HL-60 (cell line): ENCODE results near the gene RARRES1.
A peak's percentile ranks its signal among the peaks of the same experiment; 100 is the strongest.

Experiments used
- DNase-seq, 2 experiments: peaks; one replicate each; pipeline ENCODE4 v3.0.0-alpha.2; 2010 to 2020; ENCODE audit warnings: low read depth in 1 of 2, low spot score in 1 of 2
- H3K27ac ChIP-seq: fragments of 250-450 bp; sonication (Bioruptor Pico); replicated peaks from 2 replicates; pipeline ENCODE4 v1.5.1; 2020; ENCODE audit warnings: mild to moderate bottlenecking, moderate library complexity
- H3K27me3 ChIP-seq: fragments of 250-450 bp; sonication (Bioruptor Pico); 2 replicates; pipeline ENCODE4 v1.5.1; 2021; ENCODE audit warnings: mild to moderate bottlenecking, moderate library complexity; ENCODE audit not compliant: insufficient read depth, poor library complexity, severe bottlenecking
- H3K4me3 ChIP-seq: replicated peaks from 2 replicates; pipeline ENCODE4 v1.5.1; 2011; ENCODE audit warnings: mild to moderate bottlenecking, control low read depth, low read length; ENCODE audit not compliant: insufficient read depth
- CTCF ChIP-seq: IDR thresholded peaks from one replicate; pipeline ENCODE4 v1.5.1; 2011; ENCODE audit warnings: low read length, control low read depth, inconsistent platforms; ENCODE audit not compliant: insufficient read depth
- GABPA ChIP-seq: IDR thresholded peaks from 2 replicates; pipeline ENCODE4 v1.6.1; 2012; ENCODE audit warnings: low read depth
- POLR2AphosphoS5 ChIP-seq: IDR thresholded peaks from 2 replicates; pipeline ENCODE4 v1.6.1; 2012; ENCODE audit warnings: low read depth
- SPI1 ChIP-seq: IDR thresholded peaks from 2 replicates; pipeline ENCODE4 v1.6.1; 2012; ENCODE audit warnings: low read depth, mild to moderate bottlenecking, borderline replicate concordance
- TF ChIP-seq, protein P1 (sequence below): IDR thresholded peaks from 2 replicates; pipeline ENCODE4 v1.6.1; 2012; ENCODE audit warnings: low read depth; ENCODE audit not compliant: insufficient replicate concordance

The RARRES1 gene

GRCh38 chr3:158750016-158750415 is 17.8 kb upstream of the RARRES1 start:
- Histone ChIP-seq H3K4me3 (no peak overlapping the region), H3K27me3 (no peaks in the 10 kb centered on the region), H3K27ac (no peak overlapping the region)
- no peak for DNase-seq
- TF ChIP-seq SPI1 (no peak), GABPA (no peak), POLR2AphosphoS5 (no peak), CTCF (no peak)
- TF ChIP-seq, protein P1, sequence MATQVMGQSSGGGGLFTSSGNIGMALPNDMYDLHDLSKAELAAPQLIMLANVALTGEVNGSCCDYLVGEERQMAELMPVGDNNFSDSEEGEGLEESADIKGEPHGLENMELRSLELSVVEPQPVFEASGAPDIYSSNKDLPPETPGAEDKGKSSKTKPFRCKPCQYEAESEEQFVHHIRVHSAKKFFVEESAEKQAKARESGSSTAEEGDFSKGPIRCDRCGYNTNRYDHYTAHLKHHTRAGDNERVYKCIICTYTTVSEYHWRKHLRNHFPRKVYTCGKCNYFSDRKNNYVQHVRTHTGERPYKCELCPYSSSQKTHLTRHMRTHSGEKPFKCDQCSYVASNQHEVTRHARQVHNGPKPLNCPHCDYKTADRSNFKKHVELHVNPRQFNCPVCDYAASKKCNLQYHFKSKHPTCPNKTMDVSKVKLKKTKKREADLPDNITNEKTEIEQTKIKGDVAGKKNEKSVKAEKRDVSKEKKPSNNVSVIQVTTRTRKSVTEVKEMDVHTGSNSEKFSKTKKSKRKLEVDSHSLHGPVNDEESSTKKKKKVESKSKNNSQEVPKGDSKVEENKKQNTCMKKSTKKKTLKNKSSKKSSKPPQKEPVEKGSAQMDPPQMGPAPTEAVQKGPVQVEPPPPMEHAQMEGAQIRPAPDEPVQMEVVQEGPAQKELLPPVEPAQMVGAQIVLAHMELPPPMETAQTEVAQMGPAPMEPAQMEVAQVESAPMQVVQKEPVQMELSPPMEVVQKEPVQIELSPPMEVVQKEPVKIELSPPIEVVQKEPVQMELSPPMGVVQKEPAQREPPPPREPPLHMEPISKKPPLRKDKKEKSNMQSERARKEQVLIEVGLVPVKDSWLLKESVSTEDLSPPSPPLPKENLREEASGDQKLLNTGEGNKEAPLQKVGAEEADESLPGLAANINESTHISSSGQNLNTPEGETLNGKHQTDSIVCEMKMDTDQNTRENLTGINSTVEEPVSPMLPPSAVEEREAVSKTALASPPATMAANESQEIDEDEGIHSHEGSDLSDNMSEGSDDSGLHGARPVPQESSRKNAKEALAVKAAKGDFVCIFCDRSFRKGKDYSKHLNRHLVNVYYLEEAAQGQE = no peak

- H3K27me3 ChIP-seq = no peaks in the 10 kb centered on the region
- DNase-seq = no peak
- TF ChIP-seq, protein P1 = no peak
- no peak for TF ChIP-seq POLR2AphosphoS5
- no peak for TF ChIP-seq SPI1
- no peak for TF ChIP-seq CTCF
- TF ChIP-seq GABPA = no peak
- H3K27ac ChIP-seq = no peak overlapping the region
- H3K4me3 ChIP-seq = no peak overlapping the region
These were observed 17.3 kb upstream of the RARRES1 start for GRCh38 chr3:158749526-158749925.

DNA sequence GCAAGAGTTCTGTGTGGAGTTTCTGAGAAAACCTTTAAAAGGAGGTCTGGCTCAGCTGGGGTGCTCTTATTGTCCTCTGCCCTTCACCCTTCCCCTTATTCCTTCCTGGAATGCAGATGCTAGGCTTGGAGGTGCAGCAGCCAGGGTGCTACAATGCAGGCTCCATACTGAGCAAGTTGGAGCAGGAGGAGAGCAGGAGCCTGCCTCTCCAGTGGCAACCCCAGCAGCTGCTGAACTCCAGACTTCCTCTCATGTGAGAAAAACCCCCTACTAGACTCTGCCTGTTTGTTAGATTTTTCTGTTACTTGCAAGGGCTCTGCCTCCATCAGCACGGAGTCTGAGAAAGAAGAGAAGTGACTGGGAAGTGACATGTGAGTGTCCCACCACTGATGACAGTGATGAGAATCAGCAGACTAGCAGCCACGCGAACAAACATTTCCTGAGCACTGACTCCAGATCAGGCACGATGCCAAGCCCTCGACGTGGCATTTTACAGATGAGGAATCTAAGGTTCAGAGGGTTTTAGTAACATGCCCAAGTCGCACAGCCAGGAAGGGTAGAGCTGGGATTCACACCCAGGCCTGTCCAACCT is 16.1 kb upstream of the RARRES1 start:
- DNase-seq = peak in 1 of 2 experiments; percentile 11
- TF ChIP-seq GABPA (no peak), CTCF (no peak), SPI1 (peak; percentile 7; the same call in 1 of the 2 replicates), POLR2AphosphoS5 (no peak)
- TF ChIP-seq, protein P1 = no peak
- H3K4me3 ChIP-seq = no peak overlapping the region
- H3K27ac ChIP-seq = no peak overlapping the region
- no peaks in the 10 kb centered on the region for H3K27me3 ChIP-seq
